Measurements from ENCODE around the gene STRAP.
A peak's percentile ranks its signal among the peaks of the same experiment; 100 is the strongest.

Gene STRAP

GRCh38 chr12:15882118-15882971 lies at the start of gene STRAP:
Gene STRAP, plus strand, starts transcription at chr12:15882387. Its CDS starts 321 bp downstream, at chr12:15882708.
- peak; percentile 97 for DNase-seq (ENCODE audit: low spot score)

- DNase-seq (ENCODE audit: low spot score), result no peak
Measured at GRCh38 chr12:15834575-15834974, 47.6 kb upstream of the STRAP start.

- no peak for DNase-seq (ENCODE audit: low spot score)
Measured at GRCh38 chr12:15837141-15837790, 44.9 kb upstream of the STRAP start.

- no peak for DNase-seq (ENCODE audit: low spot score)
Measured at GRCh38 chr12:15839041-15839440, 43.1 kb upstream of the STRAP start.

GRCh38 chr12:15839682-15840081 lies 42.5 kb upstream of the STRAP start:
- no peak for DNase-seq (ENCODE audit: low spot score)

- no peak for DNase-seq (ENCODE audit: low spot score)
Measured at GRCh38 chr12:15842108-15842507, 40.1 kb upstream of the STRAP start.

- DNase-seq (ENCODE audit: low spot score), result no peak
Measured at GRCh38 chr12:15846887-15847286, 35.3 kb upstream of the STRAP start.

- DNase-seq (ENCODE audit: low spot score), result no peak
Measured at GRCh38 chr12:15848606-15849005, 33.6 kb upstream of the STRAP start.

- DNase-seq (ENCODE audit: low spot score), result no peak
Measured at GRCh38 chr12:15851045-15851620, 31.1 kb upstream of the STRAP start.

GRCh38 chr12:15851919-15852318 lies 30.3 kb upstream of the STRAP start:
- no peak for DNase-seq (ENCODE audit: low spot score)

GRCh38 chr12:15852383-15852782 lies 29.8 kb upstream of the STRAP start:
- DNase-seq (ENCODE audit: low spot score), result no peak

- DNase-seq (ENCODE audit: low spot score), result no peak
Measured at GRCh38 chr12:15853877-15854276, 28.3 kb upstream of the STRAP start.

GRCh38 chr12:15854916-15855315 lies 27.3 kb upstream of the STRAP start:
- DNase-seq (ENCODE audit: low spot score), result no peak

GRCh38 chr12:15855646-15856045 lies 26.5 kb upstream of the STRAP start:
- no peak for DNase-seq (ENCODE audit: low spot score)

GRCh38 chr12:15856097-15856982 lies 25.8 kb upstream of the STRAP start:
- peak; percentile 67 for DNase-seq (ENCODE audit: low spot score)

- DNase-seq (ENCODE audit: low spot score), result no peak
Measured at GRCh38 chr12:15858353-15858752, 23.8 kb upstream of the STRAP start.

- no peak for DNase-seq (ENCODE audit: low spot score)
Measured at GRCh38 chr12:15859116-15859515, 23.1 kb upstream of the STRAP start.

GRCh38 chr12:15861404-15861803 lies 20.8 kb upstream of the STRAP start:
- DNase-seq (ENCODE audit: low spot score), result no peak

GRCh38 chr12:15862840-15863239 lies 19.3 kb upstream of the STRAP start:
- no peak for DNase-seq (ENCODE audit: low spot score)

GRCh38 chr12:15863372-15863771 lies 18.8 kb upstream of the STRAP start:
- no peak for DNase-seq (ENCODE audit: low spot score)

- DNase-seq (ENCODE audit: low spot score), result peak; percentile 22
Measured at GRCh38 chr12:15863984-15864383, 18.2 kb upstream of the STRAP start.

- DNase-seq (ENCODE audit: low spot score), result no peak
Measured at GRCh38 chr12:15868186-15868585, 14.0 kb upstream of the STRAP start.
